HepG2 (cell line): ENCODE measurements around the gene EPB41L1. TPM values are rescaled to one million over a fixed set of nuclear protein-coding genes. Genes with fewer than 3 reads are reported as not detected.

Experiments
- CHD2 ChIP-seq: IDR thresholded peaks from 2 replicates; pipeline ENCODE4 v1.6.1; 2011; ENCODE audit warnings: low read depth, low read length, improper control_type of control experiment
- GABPA ChIP-seq, 2 experiments: IDR thresholded peaks; 2 replicates each; pipeline ENCODE4 v1.6.1; 2011 to 2016; ENCODE audit warnings: low read depth in 2 of 2, low read length in 1 of 2, missing biosample characterization in 1 of 2, missing genetic modification characterization in 1 of 2
- PHF20 ChIP-seq: sonication (generic); formaldehyde crosslinking; IDR thresholded peaks from 2 replicates; pipeline ENCODE4 v1.5.0; 2020; ENCODE audit warnings: mild to moderate bottlenecking, missing genetic modification reagents
- PLRG1 ChIP-seq: fragments of 450-650 bp; conservative IDR thresholded peaks from 2 replicates; pipeline ENCODE4 v1.6.1; 2016
- RFXAP ChIP-seq: sonication (generic); formaldehyde crosslinking; IDR thresholded peaks from 2 replicates; pipeline ENCODE4 v1.4.0; 2020; ENCODE audit warnings: missing genetic modification reagents, borderline replicate concordance
- TAF15 ChIP-seq: fragments of 200-400 bp; formaldehyde crosslinking; IDR thresholded peaks from one replicate; pipeline ENCODE4 v1.6.1; 2018; ENCODE audit warnings: mild to moderate bottlenecking, low read depth, low read length; ENCODE audit not compliant: poor library complexity, severe bottlenecking
- TBX3 ChIP-seq: fragments of 450-650 bp; IDR thresholded peaks from 2 replicates; pipeline ENCODE4 v1.6.1; 2017; ENCODE audit warnings: antibody characterized with exemption, mild to moderate bottlenecking, inconsistent platforms, borderline replicate concordance
- TCF7L2 ChIP-seq: IDR thresholded peaks from 2 replicates; pipeline ENCODE4 v1.6.1; 2011; ENCODE audit warnings: mild to moderate bottlenecking, low read depth, low read length, moderate library complexity
- THAP7 ChIP-seq: sonication (generic); formaldehyde crosslinking; IDR thresholded peaks from 2 replicates; pipeline ENCODE4 v1.8.1; 2023; ENCODE audit warnings: mild to moderate bottlenecking, missing genetic modification reagents
- ZNF256 ChIP-seq: sonication (generic); formaldehyde crosslinking; conservative IDR thresholded peaks from 2 replicates; pipeline ENCODE4 v1.4.0; 2020; ENCODE audit warnings: missing genetic modification reagents
- ZNF274 ChIP-seq: sonication (generic); formaldehyde crosslinking; IDR thresholded peaks from 2 replicates; pipeline ENCODE4 v1.5.1; 2020; ENCODE audit warnings: mild to moderate bottlenecking, missing genetic modification reagents
- ZNF609 ChIP-seq: sonication (generic); formaldehyde crosslinking; IDR thresholded peaks from 2 replicates; pipeline ENCODE4 v1.4.0; 2020; ENCODE audit warnings: mild to moderate bottlenecking, missing genetic modification reagents, borderline replicate concordance
- ZNF660 ChIP-seq: sonication (generic); formaldehyde crosslinking; IDR thresholded peaks from 2 replicates; pipeline ENCODE4 v1.5.1; 2020; ENCODE audit warnings: mild to moderate bottlenecking, low read depth, missing genetic modification reagents, borderline replicate concordance
- ZSCAN29 ChIP-seq: sonication (generic); formaldehyde crosslinking; conservative IDR thresholded peaks from 2 replicates; pipeline ENCODE4 v1.4.0; 2020; ENCODE audit warnings: mild to moderate bottlenecking, missing genetic modification reagents
- polyA plus RNA-seq, 8 experiments: library from polyadenylated mRNA; depleted of rRNA in 3 of 8; stranded (reverse) in 7 of 8; unstranded in 1 of 8; fragments of >200 nt; fragmentation: Illumina TruSeq in 4 of 8; extraction: Trizol in 4 of 8; gene quantifications; 2 replicates each; pipeline versions ENCODE4 v1.2.1 to v1.2.3, GENCODE V29; 2011 to 2016; ENCODE audit warnings: low read depth in 4 of 8, missing spikeins in 1 of 8, mixed read lengths in 1 of 8; ENCODE audit not compliant: insufficient read depth in 1 of 8
- total RNA-seq, 5 experiments: library from RNA; depleted of rRNA; stranded (reverse); fragments of >200 nt; fragmentation: Illumina TruSeq; extraction: Trizol; gene quantifications; 2 replicates each; pipeline ENCODE4 v1.2.3, GENCODE V29; 2016; ENCODE audit warnings: low read depth in 1 of 5
- TF ChIP-seq, protein P1 (sequence below): sonication (generic); formaldehyde crosslinking; IDR thresholded peaks from 2 replicates; pipeline ENCODE4 v1.5.0; 2020; ENCODE audit warnings: mild to moderate bottlenecking, missing genetic modification reagents
- TF ChIP-seq, protein P2 (sequence below): sonication (generic); formaldehyde crosslinking; IDR thresholded peaks from 2 replicates; pipeline ENCODE4 v1.5.1; 2020; ENCODE audit warnings: mild to moderate bottlenecking, missing genetic modification reagents

Gene EPB41L1
- total and polyA plus RNA-seq, 2 of the 13 experiments (the other 11 are each of a cell fraction or from before 2014, with no cell fraction given), result 16.7 to 39.0 TPM

DNA sequence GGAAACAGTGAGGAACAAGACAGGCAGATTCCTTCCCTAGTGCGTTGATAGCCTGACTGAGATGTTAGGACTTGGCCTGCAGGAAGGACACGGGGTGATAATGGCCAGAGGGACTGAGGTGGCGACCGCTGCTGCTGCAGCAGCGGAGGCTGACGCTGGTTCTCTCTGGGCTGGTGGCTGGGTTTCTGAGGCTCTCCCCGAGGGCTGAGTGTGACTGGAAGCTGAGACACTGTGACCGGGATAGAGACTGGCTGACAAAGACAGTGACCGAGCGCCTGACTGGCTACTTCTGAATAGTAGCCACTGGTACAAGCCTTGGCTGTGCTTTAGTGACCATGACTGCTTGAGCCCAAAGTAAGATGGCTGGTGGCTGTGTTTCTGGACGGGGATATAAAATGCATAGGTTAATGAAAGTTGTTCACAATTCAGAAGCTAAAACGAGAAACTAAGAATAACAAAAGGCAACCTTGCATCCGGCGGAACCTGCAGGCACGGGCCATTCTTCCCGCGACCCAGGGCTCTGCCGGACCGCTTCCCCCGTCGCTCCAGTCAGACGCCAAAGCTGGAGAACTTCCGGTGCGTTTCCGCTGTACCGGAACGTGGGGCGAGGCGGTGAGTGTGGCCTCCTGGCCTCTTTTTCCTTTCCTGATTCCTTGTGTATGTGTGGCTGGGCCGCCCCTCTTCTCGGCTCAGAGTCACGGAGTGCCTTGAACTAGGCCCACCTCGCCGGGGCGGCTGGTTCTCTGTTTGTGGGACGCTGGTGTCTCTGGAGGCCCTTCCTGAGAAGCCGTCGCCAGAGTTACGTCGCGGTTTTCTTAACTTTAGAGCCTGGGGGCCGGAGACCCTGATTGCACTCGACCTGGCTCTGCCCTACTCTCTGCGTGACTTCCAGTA is 81.6 kb downstream of the EPB41L1 start, which contains the start of gene AAR2 (continued):
- TF ChIP-seq, protein P1, sequence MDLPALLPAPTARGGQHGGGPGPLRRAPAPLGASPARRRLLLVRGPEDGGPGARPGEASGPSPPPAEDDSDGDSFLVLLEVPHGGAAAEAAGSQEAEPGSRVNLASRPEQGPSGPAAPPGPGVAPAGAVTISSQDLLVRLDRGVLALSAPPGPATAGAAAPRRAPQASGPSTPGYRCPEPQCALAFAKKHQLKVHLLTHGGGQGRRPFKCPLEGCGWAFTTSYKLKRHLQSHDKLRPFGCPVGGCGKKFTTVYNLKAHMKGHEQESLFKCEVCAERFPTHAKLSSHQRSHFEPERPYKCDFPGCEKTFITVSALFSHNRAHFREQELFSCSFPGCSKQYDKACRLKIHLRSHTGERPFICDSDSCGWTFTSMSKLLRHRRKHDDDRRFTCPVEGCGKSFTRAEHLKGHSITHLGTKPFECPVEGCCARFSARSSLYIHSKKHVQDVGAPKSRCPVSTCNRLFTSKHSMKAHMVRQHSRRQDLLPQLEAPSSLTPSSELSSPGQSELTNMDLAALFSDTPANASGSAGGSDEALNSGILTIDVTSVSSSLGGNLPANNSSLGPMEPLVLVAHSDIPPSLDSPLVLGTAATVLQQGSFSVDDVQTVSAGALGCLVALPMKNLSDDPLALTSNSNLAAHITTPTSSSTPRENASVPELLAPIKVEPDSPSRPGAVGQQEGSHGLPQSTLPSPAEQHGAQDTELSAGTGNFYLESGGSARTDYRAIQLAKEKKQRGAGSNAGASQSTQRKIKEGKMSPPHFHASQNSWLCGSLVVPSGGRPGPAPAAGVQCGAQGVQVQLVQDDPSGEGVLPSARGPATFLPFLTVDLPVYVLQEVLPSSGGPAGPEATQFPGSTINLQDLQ (CRISPR knock-in tag), result peak; percentile 87
- TF ChIP-seq PLRG1 (no peak), ZNF274 (CRISPR knock-in tag) (peak; percentile 97), ZSCAN29 (0 out of 2 replicates have a peak, but pooled peaks have one; percentile 40), CHD2 (no peak), PHF20 (CRISPR knock-in tag) (peak; percentile 100), ZNF609 (CRISPR knock-in tag) (peak; percentile 68; the same call in 1 of the 2 replicates), TBX3 (no peak; the same call in 1 of the 2 replicates), ZNF660 (CRISPR knock-in tag) (no peak), GABPA (IDR thresholded peaks at IDR 0.05; ENCODE audit: low read depth, low read length) (peak; percentile 96), GABPA (CRISPR knock-in tag; IDR thresholded peaks at IDR 0.05; ENCODE audit: low read depth) (peak; percentile 100), ZNF256 (CRISPR knock-in tag) (peak; percentile 86), THAP7 (CRISPR knock-in tag) (peak; percentile 90), TAF15 (peak; percentile 84), RFXAP (CRISPR knock-in tag) (no peak; the same call in 1 of the 2 replicates), TCF7L2 (no peak)
- TF ChIP-seq, protein P2, sequence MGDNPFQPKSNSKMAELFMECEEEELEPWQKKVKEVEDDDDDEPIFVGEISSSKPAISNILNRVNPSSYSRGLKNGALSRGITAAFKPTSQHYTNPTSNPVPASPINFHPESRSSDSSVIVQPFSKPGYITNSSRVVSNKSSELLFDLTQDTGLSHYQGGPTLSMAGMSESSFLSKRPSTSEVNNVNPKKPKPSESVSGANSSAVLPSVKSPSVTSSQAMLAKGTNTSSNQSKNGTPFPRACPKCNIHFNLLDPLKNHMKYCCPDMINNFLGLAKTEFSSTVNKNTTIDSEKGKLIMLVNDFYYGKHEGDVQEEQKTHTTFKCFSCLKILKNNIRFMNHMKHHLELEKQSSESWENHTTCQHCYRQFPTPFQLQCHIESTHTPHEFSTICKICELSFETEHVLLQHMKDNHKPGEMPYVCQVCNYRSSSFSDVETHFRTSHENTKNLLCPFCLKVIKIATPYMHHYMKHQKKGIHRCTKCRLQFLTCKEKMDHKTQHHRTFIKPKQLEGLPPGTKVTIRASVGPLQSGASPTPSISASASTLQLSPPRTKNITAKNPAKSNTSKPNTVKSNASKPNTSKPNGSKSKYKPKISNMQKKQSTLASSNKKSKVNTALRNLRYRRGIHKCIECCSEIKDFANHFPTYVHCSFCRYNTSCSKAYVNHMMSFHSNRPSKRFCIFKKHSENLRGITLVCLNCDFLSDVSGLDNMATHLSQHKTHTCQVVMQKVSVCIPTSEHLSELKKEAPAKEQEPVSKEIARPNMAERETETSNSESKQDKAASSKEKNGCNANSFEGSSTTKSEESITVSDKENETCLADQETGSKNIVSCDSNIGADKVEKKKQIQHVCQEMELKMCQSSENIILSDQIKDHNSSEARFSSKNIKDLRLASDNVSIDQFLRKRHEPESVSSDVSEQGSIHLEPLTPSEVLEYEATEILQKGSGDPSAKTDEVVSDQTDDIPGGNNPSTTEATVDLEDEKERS, result peak; percentile 96
